B cell (primary cell): ENCODE results near the gene ANKRD62. TPM values are rescaled to one million over a fixed set of nuclear protein-coding genes. Genes with fewer than 3 reads are reported as not detected.

ENCODE experiments used
- ATAC-seq: fragments of 200-7000 bp; cut with Tn5 transposase; one replicate; pipeline ENCODE4 v1.10.0; 2021; ENCODE audit warnings: low read depth, mild to moderate bottlenecking, moderate number of reproducible peaks, moderate library complexity
- CTCF ChIA-PET: fragments of 350-600 bp; sonication (Branson Sonifier 250); formaldehyde crosslinking; loops from one replicate; lab custom pipeline; 2021; ENCODE audit warnings: antibody characterized with exemption, inconsistent platforms; lab: Charles Lee
- POLR2A ChIA-PET: fragments of 350-600 bp; sonication (Branson Sonifier 250); formaldehyde crosslinking; loops from one replicate; lab custom pipeline; 2021; ENCODE audit warnings: antibody characterized with exemption; lab: Charles Lee
- DNase-seq: peaks from one replicate; pipeline ENCODE4 v3.0.0; 2013
- H2AFZ ChIP-seq: 2 replicates; pipeline ENCODE4 v1.6.1; 2012; ENCODE audit warnings: mild to moderate bottlenecking, low read depth, low read length; ENCODE audit not compliant: insufficient read depth, poor library complexity, severe bottlenecking
- H3K27ac ChIP-seq, 2 donors: 1 replicate in 1 of 2; 2 replicates in 1 of 2; pipeline ENCODE4 v1.5.1; 2012 to 2013; ENCODE audit warnings: low read length in 2 of 2, mild to moderate bottlenecking in 2 of 2, moderate library complexity in 1 of 2
- H3K27me3 ChIP-seq, 4 experiments: fragments of 200-600 bp in 1 of 4; sonication (generic) in 1 of 4; replicated peaks in 1 of 4; 1 replicate in 2 of 4; 2 replicates in 2 of 4; pipeline versions ENCODE4 v1.6.1 to v1.7.0; 2013 to 2016; ENCODE audit warnings: low read length in 3 of 4, mild to moderate bottlenecking in 2 of 4, mixed read lengths in 1 of 4, moderate library complexity in 1 of 4; ENCODE audit not compliant: insufficient read depth in 4 of 4, control insufficient read depth in 3 of 4; ENCODE audit errors: control extremely low read depth in 1 of 4
- H3K36me3 ChIP-seq, 2 experiments: replicated peaks in 1 of 2; 1 replicate in 1 of 2; 2 replicates in 1 of 2; pipeline versions ENCODE4 v1.6.1 to v1.7.1; 2013; ENCODE audit warnings: low read length in 1 of 2; ENCODE audit not compliant: insufficient read depth in 2 of 2, control insufficient read depth in 1 of 2; ENCODE audit errors: control extremely low read depth in 1 of 2, extremely low read depth in 1 of 2
- H3K4me1 ChIP-seq, 2 donors: fragments of 200-600 bp in 1 of 2; sonication (generic) in 1 of 2; 1 replicate in 1 of 2; 2 replicates in 1 of 2; pipeline versions ENCODE4 v1.5.1 to v1.6.1; 2013 to 2017; ENCODE audit warnings: low read length in 2 of 2; ENCODE audit not compliant: control insufficient read depth in 2 of 2, insufficient read depth in 2 of 2
- H3K4me2 ChIP-seq: replicated peaks from 2 replicates; pipeline ENCODE3; 2012; ENCODE audit warnings: mild to moderate bottlenecking, low read depth, low read length; ENCODE audit not compliant: poor library complexity, severe bottlenecking
- H3K4me3 ChIP-seq, 5 experiments: fragments of 200-600 bp in 1 of 5; sonication (generic) in 1 of 5; 1 replicate in 3 of 5; 2 replicates in 2 of 5; pipeline versions ENCODE4 v1.5.1 to v1.7.0; 2011 to 2016; ENCODE audit warnings: low read length in 4 of 5, mild to moderate bottlenecking in 4 of 5, low read depth in 2 of 5, control low read depth in 1 of 5, moderate library complexity in 1 of 5; ENCODE audit not compliant: insufficient read depth in 1 of 5; ENCODE audit errors: control extremely low read depth in 1 of 5, extremely low read depth in 1 of 5
- H3K79me2 ChIP-seq: fragments of 200-600 bp; sonication (generic); one replicate; pipeline ENCODE4 v1.6.0; 2016; ENCODE audit warnings: low read length; ENCODE audit not compliant: control insufficient read depth, insufficient read depth
- H3K9ac ChIP-seq: fragments of 200-600 bp; sonication (generic); 2 replicates; pipeline ENCODE4 v1.6.1; 2017; ENCODE audit warnings: mild to moderate bottlenecking, low read length, moderate library complexity
- H3K9me3 ChIP-seq, 3 donors: one replicate each; pipeline versions ENCODE4 v1.6.1 to v1.7.1; 2013; ENCODE audit warnings: low read length in 2 of 3; ENCODE audit not compliant: control insufficient read depth in 2 of 3, insufficient read depth in 1 of 3; ENCODE audit errors: control extremely low read depth in 1 of 3
- H4K20me1 ChIP-seq: 2 replicates; pipeline ENCODE4 v1.6.0; 2012; ENCODE audit warnings: mild to moderate bottlenecking, low read length; ENCODE audit not compliant: insufficient read depth, control insufficient read depth, poor library complexity, severe bottlenecking
- H3K27ac Mint-ChIP-seq: one replicate; pipeline ENCODE4 v1.8.0; 2021; ENCODE audit warnings: mixed read lengths
- H3K27me3 Mint-ChIP-seq: one replicate; pipeline ENCODE4 v1.8.0; 2021; ENCODE audit warnings: mixed read lengths
- H3K4me1 Mint-ChIP-seq: one replicate; pipeline ENCODE4 v1.8.0; 2021; ENCODE audit warnings: mixed read lengths
- H3K4me3 Mint-ChIP-seq: one replicate; pipeline ENCODE4 v1.8.0; 2021; ENCODE audit warnings: mixed read lengths
- H3K9me3 Mint-ChIP-seq: one replicate; pipeline ENCODE4 v1.8.0; 2022; ENCODE audit warnings: mixed read lengths; ENCODE audit not compliant: insufficient read depth
- CTCF ChIP-seq: fragments of 200-600 bp; IDR thresholded peaks from one replicate; pipeline ENCODE4 v1.8.0; 2022; ENCODE audit warnings: antibody characterized with exemption, mild to moderate bottlenecking
- EZH2 ChIP-seq: IDR thresholded peaks from 2 replicates; pipeline ENCODE4 v1.6.1; 2012; ENCODE audit warnings: borderline replicate concordance, low read depth, mild to moderate bottlenecking, moderate library complexity, low read length; ENCODE audit not compliant: insufficient read depth, poor library complexity, severe bottlenecking
- WGBS: methylation state at CpG from one replicate; pipeline ENCODE4 v1.1.5; 2013; ENCODE audit warnings: missing lambda C conversion rate; ENCODE audit not compliant: insufficient coverage; 5-methylcytosine and 5-hydroxymethylcytosine counted together
- intact Hi-C: fragments of 100-400 bp; cut with micrococcal nuclease; formaldehyde crosslinking; loops from one replicate; pipeline ENCODE4 v1.10.0; 2022
- polyA plus RNA-seq: library from polyadenylated mRNA; depleted of rRNA; stranded (reverse); fragments of >200 nt; gene quantifications from 2 replicates; pipeline ENCODE4 v1.2.3, GENCODE V29; 2012
- total RNA-seq, 2 donors: library from RNA; stranded (reverse); fragments of 120-200 nt in 1 of 2; gene quantifications; 1 replicate in 1 of 2; 2 replicates in 1 of 2; pipeline versions ENCODE4 v1.2.3 to v1.2.4, GENCODE V29; 2013 to 2022

Gene ANKRD62
- total and polyA plus RNA-seq, 2 donors (not counting 1 experiment from before 2014, with no cell fraction given), result not detected

- no peak overlapping the region for H3K4me3 ChIP-seq
- TF ChIP-seq EZH2 (no peak), CTCF (no peak)
- H2AFZ ChIP-seq, result no peak overlapping the region
- no peaks in the 10 kb centered on the region for H3K27me3 Mint-ChIP-seq
- 88% methylated on average over 16 of the region's 20 CpGs for WGBS
- ChIA-PET CTCF (interaction anchor here (4.7 kb wide), 1 partner anchor 9 kb away, joined by 50 read pairs; no protein-coding TSS in a partner anchor), POLR2A (no interaction called here)
- peaks cover 0 to 3% (median 0%) of the 10 kb centered on the region in 3 donors for H3K9me3 ChIP-seq
- H3K4me1 ChIP-seq, result peaks cover 33 to 41% of the 10 kb centered on the region in 2 donors
- H4K20me1 ChIP-seq, result no peaks in the 10 kb centered on the region
- no peak overlapping the region for H3K4me2 ChIP-seq
- intact Hi-C loops, result no loop called here
- H3K4me1 Mint-ChIP-seq, result peaks cover 44% of the 10 kb centered on the region
- H3K79me2 ChIP-seq, result no peaks in the 10 kb centered on the region
- peaks cover 0 to under 1% (median 0%) of the 10 kb centered on the region in 4 experiments for H3K27me3 ChIP-seq
- no peak overlapping the region for H3K9ac ChIP-seq
- no peak for ATAC-seq
- no peak overlapping the region for H3K4me3 Mint-ChIP-seq
- DNase-seq, result no peak
- H3K36me3 ChIP-seq, result no peaks in the 10 kb centered on the region
- H3K9me3 Mint-ChIP-seq, result no peaks in the 10 kb centered on the region
- H3K27ac Mint-ChIP-seq, result peak overlapping the region; percentile 70
- no peak overlapping the region for H3K27ac ChIP-seq
Observed at GRCh38 chr18:12048010-12048826, 45.4 kb upstream of the ANKRD62 start.

- H3K27me3 ChIP-seq, result no peaks in the 10 kb centered on the region
- H3K4me1 ChIP-seq, result peaks cover 36 to 46% of the 10 kb centered on the region in 2 donors
- H3K4me3 ChIP-seq, result no peak overlapping the region
- peaks cover 49% of the 10 kb centered on the region for H3K4me1 Mint-ChIP-seq
- no peak overlapping the region for H3K27ac ChIP-seq
- no peak overlapping the region for H3K4me2 ChIP-seq
- TF ChIP-seq EZH2 (no peak), CTCF (no peak)
- H3K27ac Mint-ChIP-seq, result peak overlapping the region; percentile 70
- no peaks in the 10 kb centered on the region for H3K27me3 Mint-ChIP-seq
- H3K36me3 ChIP-seq, result no peaks in the 10 kb centered on the region
- peaks cover 0 to 3% (median 0%) of the 10 kb centered on the region in 3 donors for H3K9me3 ChIP-seq
- ATAC-seq (no peak), DNase-seq (no peak)
- no CpG with 5 or more reads among the region's 2 CpGs for WGBS
- no peak overlapping the region for H3K9ac ChIP-seq
- H3K9me3 Mint-ChIP-seq, result no peaks in the 10 kb centered on the region
- POLR2A ChIA-PET, result no interaction called here
- H4K20me1 ChIP-seq, result no peaks in the 10 kb centered on the region
- no peak overlapping the region for H2AFZ ChIP-seq
- intact Hi-C loops, result no loop called here
- H3K4me3 Mint-ChIP-seq, result peak overlapping the region; percentile 67
- H3K79me2 ChIP-seq, result no peaks in the 10 kb centered on the region
- CTCF ChIA-PET, result interaction anchor here (1.3 to 4.7 kb wide), 3 partner anchors 10 to 314 kb away, joined by 4 to 50 read pairs (median 17); no protein-coding TSS in a partner anchor
Observed at GRCh38 chr18:12048827-12049175, 44.8 kb upstream of the ANKRD62 start.
